H1 (cell line): Measurements from ENCODE around the gene ACHE. TPM values are rescaled to one million over a fixed set of nuclear protein-coding genes. Genes with fewer than 3 reads are reported as not detected.

Experiments
- CBX5 ChIP-seq: fragments of 300-800, 300-1000 bp; sonication (generic); IDR thresholded peaks from 2 replicates; pipeline ENCODE4 v1.7.1; 2016; ENCODE audit warnings: antibody characterized with exemption, low read length, low read depth
- EZH2 ChIP-seq: fragments of 200-600 bp; sonication (generic); IDR thresholded peaks from 2 replicates; pipeline ENCODE4 v1.7.1; 2012; ENCODE audit warnings: low read depth, mild to moderate bottlenecking, moderate library complexity, low read length, inconsistent platforms; ENCODE audit not compliant: severe bottlenecking
- KDM5A ChIP-seq: fragments of 200-600 bp; IDR thresholded peaks from 2 replicates; pipeline ENCODE4 v1.7.1; 2012; ENCODE audit warnings: mild to moderate bottlenecking, low read length, inconsistent platforms, mixed read lengths
- MAX ChIP-seq: IDR thresholded peaks from 2 replicates; pipeline ENCODE4 v1.6.1; 2012; ENCODE audit warnings: inconsistent platforms
- POLR2A ChIP-seq, 2 experiments: IDR thresholded peaks; 1 replicate in 1 of 2; 2 replicates in 1 of 2; pipeline ENCODE4 v1.6.1; 2011; ENCODE audit warnings: low read depth in 2 of 2, low read length in 2 of 2, mild to moderate bottlenecking in 2 of 2; ENCODE audit errors: control extremely low read depth in 1 of 2
- RXRA ChIP-seq: IDR thresholded peaks from 2 replicates; pipeline ENCODE4 v1.6.1; 2011; ENCODE audit warnings: low read depth, mild to moderate bottlenecking, low read length, moderate library complexity; ENCODE audit not compliant: insufficient read depth
- TAF7 ChIP-seq: optimal IDR thresholded peaks from 2 replicates; pipeline ENCODE3; 2011; ENCODE audit warnings: low read depth, mild to moderate bottlenecking, inconsistent platforms, low read length, moderate library complexity, borderline replicate concordance
- polyA plus RNA-seq, 7 experiments: library from polyadenylated mRNA; depleted of rRNA in 3 of 7; stranded (reverse) in 5 of 7; unstranded in 2 of 7; fragments of >200 nt in 5 of 7; fragments of 200-250 nt in 2 of 7; gene quantifications; 1 replicate in 5 of 7; 2 replicates in 1 of 7; 4 replicates in 1 of 7; pipeline versions ENCODE4 v1.2.1 to v1.2.3, GENCODE V29; 2011 to 2013; ENCODE audit warnings: missing spikeins in 2 of 7, mixed read lengths in 2 of 7
- total RNA-seq: library from RNA; stranded (reverse); fragmentation: NEBNext Ultra II Directional; extraction: Animal tissue kit (Norgen Biotek cat#: 25700); gene quantifications from 2 replicates; pipeline ENCODE4 v1.2.1, GENCODE V29; 2021
- TF ChIP-seq, protein P1 (sequence below): fragments of 300-600 bp; sonication (generic); IDR thresholded peaks from 2 replicates; pipeline ENCODE4 v1.7.1; 2012; ENCODE audit warnings: low read length, moderate library complexity, mild to moderate bottlenecking, inconsistent platforms; ENCODE audit not compliant: insufficient replicate concordance
- TF ChIP-seq, protein P2 (sequence below): IDR thresholded peaks from 2 replicates; pipeline ENCODE4 v1.6.1; 2011; ENCODE audit warnings: low read length, improper control_type of control experiment

The ACHE gene
- total and polyA plus RNA-seq, 2 of the 8 experiments (the other 6 are each of a cell fraction or from before 2014, with no cell fraction given): 1.4 to 4.3 TPM

DNA sequence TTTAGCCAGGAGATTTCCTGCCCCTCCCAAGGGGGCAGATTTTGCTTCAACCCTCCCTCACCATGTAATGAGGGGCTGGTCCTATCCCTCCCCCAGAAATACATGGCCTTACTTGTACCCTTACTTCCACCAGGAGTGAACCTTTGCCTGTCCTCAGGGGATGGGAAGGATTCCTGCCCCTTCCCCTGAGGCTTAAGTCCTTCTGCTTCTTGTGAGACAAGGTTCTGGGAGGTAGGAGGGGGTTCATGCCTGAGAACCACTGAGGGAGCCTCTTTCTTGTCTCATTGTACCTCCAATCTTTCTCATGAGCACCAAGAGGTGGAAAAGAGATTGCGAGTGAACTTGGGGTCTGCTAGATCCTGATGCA lies 34.1 kb upstream of the ACHE start (continued):
- TF ChIP-seq EZH2: no peak
- TF ChIP-seq TAF7: no peak
- TF ChIP-seq MAX: no peak
- TF ChIP-seq RXRA: no peak
- TF ChIP-seq, protein P1, sequence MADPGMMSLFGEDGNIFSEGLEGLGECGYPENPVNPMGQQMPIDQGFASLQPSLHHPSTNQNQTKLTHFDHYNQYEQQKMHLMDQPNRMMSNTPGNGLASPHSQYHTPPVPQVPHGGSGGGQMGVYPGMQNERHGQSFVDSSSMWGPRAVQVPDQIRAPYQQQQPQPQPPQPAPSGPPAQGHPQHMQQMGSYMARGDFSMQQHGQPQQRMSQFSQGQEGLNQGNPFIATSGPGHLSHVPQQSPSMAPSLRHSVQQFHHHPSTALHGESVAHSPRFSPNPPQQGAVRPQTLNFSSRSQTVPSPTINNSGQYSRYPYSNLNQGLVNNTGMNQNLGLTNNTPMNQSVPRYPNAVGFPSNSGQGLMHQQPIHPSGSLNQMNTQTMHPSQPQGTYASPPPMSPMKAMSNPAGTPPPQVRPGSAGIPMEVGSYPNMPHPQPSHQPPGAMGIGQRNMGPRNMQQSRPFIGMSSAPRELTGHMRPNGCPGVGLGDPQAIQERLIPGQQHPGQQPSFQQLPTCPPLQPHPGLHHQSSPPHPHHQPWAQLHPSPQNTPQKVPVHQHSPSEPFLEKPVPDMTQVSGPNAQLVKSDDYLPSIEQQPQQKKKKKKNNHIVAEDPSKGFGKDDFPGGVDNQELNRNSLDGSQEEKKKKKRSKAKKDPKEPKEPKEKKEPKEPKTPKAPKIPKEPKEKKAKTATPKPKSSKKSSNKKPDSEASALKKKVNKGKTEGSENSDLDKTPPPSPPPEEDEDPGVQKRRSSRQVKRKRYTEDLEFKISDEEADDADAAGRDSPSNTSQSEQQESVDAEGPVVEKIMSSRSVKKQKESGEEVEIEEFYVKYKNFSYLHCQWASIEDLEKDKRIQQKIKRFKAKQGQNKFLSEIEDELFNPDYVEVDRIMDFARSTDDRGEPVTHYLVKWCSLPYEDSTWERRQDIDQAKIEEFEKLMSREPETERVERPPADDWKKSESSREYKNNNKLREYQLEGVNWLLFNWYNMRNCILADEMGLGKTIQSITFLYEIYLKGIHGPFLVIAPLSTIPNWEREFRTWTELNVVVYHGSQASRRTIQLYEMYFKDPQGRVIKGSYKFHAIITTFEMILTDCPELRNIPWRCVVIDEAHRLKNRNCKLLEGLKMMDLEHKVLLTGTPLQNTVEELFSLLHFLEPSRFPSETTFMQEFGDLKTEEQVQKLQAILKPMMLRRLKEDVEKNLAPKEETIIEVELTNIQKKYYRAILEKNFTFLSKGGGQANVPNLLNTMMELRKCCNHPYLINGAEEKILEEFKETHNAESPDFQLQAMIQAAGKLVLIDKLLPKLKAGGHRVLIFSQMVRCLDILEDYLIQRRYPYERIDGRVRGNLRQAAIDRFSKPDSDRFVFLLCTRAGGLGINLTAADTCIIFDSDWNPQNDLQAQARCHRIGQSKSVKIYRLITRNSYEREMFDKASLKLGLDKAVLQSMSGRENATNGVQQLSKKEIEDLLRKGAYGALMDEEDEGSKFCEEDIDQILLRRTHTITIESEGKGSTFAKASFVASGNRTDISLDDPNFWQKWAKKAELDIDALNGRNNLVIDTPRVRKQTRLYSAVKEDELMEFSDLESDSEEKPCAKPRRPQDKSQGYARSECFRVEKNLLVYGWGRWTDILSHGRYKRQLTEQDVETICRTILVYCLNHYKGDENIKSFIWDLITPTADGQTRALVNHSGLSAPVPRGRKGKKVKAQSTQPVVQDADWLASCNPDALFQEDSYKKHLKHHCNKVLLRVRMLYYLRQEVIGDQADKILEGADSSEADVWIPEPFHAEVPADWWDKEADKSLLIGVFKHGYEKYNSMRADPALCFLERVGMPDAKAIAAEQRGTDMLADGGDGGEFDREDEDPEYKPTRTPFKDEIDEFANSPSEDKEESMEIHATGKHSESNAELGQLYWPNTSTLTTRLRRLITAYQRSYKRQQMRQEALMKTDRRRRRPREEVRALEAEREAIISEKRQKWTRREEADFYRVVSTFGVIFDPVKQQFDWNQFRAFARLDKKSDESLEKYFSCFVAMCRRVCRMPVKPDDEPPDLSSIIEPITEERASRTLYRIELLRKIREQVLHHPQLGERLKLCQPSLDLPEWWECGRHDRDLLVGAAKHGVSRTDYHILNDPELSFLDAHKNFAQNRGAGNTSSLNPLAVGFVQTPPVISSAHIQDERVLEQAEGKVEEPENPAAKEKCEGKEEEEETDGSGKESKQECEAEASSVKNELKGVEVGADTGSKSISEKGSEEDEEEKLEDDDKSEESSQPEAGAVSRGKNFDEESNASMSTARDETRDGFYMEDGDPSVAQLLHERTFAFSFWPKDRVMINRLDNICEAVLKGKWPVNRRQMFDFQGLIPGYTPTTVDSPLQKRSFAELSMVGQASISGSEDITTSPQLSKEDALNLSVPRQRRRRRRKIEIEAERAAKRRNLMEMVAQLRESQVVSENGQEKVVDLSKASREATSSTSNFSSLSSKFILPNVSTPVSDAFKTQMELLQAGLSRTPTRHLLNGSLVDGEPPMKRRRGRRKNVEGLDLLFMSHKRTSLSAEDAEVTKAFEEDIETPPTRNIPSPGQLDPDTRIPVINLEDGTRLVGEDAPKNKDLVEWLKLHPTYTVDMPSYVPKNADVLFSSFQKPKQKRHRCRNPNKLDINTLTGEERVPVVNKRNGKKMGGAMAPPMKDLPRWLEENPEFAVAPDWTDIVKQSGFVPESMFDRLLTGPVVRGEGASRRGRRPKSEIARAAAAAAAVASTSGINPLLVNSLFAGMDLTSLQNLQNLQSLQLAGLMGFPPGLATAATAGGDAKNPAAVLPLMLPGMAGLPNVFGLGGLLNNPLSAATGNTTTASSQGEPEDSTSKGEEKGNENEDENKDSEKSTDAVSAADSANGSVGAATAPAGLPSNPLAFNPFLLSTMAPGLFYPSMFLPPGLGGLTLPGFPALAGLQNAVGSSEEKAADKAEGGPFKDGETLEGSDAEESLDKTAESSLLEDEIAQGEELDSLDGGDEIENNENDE: no peak
- 0 out of 3 replicates have a peak, but pooled peaks of 1 of the 2 experiments have one; percentile 9 for TF ChIP-seq POLR2A (IDR thresholded peaks at IDR 0.05; ENCODE audit: control extremely low read depth in 1 of 2, low read depth in 2 of 2, low read length in 2 of 2)
- no peak for TF ChIP-seq KDM5A
- TF ChIP-seq, protein P2, sequence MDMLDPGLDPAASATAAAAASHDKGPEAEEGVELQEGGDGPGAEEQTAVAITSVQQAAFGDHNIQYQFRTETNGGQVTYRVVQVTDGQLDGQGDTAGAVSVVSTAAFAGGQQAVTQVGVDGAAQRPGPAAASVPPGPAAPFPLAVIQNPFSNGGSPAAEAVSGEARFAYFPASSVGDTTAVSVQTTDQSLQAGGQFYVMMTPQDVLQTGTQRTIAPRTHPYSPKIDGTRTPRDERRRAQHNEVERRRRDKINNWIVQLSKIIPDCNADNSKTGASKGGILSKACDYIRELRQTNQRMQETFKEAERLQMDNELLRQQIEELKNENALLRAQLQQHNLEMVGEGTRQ: no peak
- TF ChIP-seq CBX5: no peak
